GM12878 (cell line): Measurements from ENCODE around the gene MRGPRX3. TPM values are rescaled to one million over a fixed set of nuclear protein-coding genes. Genes with fewer than 3 reads are reported as not detected.

ENCODE experiments used
- ATAC-seq: fragments of 200-7000 bp; cut with Tn5 transposase; 3 replicates; pipeline ENCODE4 v1.9.1; 2020; ENCODE audit warnings: mild to moderate bottlenecking, moderate library complexity
- BruUV-seq: library from RNA; stranded (reverse); fragments of 400-500 nt; replicated peaks from 2 replicates; lab custom pipeline; 2021; lab: Mats Ljungman, UMichigan
- CTCF ChIA-PET: fragments of 300-600 bp; sonication (Branson Sonifier 250); formaldehyde crosslinking; extraction: SDS; loops from one replicate; lab custom pipeline; 2021; ENCODE audit warnings: inconsistent platforms; lab: Yijun Ruan, JAX
- POLR2A ChIA-PET: fragments of 350-600 bp; formaldehyde crosslinking; extraction: SDS; loops from one replicate; lab custom pipeline; 2021; ENCODE audit warnings: inconsistent platforms; lab: Charles Lee
- RAD21 ChIA-PET: fragments of 300-600 bp; sonication (Branson Sonifier 250); formaldehyde crosslinking; loops from one replicate; lab custom pipeline; 2023; ENCODE audit warnings: antibody characterized with exemption; ENCODE audit not compliant: unreplicated experiment; lab: Charles Lee
- SMC1A ChIA-PET: fragments of 300-600 bp; sonication (Branson Sonifier 250); formaldehyde crosslinking; loops from one replicate; lab custom pipeline; 2023; ENCODE audit not compliant: unreplicated experiment, uncharacterized antibody; lab: Charles Lee
- DNase-seq: peaks from one replicate; pipeline ENCODE4 v3.0.0-alpha.2; 2011; ENCODE audit warnings: low read depth, low spot score
- FAIRE-seq: peaks from 3 replicates; lab custom pipeline; 2011; peaks lifted over from hg19 to GRCh38; lab: Jason Lieb, UNC
- H2AFZ ChIP-seq: 2 replicates; pipeline ENCODE4 v1.6.0; 2011; ENCODE audit warnings: low read depth, low read length, control low read depth; ENCODE audit not compliant: control insufficient read depth
- H3K27ac ChIP-seq: 2 replicates; pipeline ENCODE4 v1.5.1; 2011; ENCODE audit warnings: control low read depth; ENCODE audit not compliant: control insufficient read depth, insufficient read depth
- H3K27me3 ChIP-seq, 2 experiments: replicated peaks in 1 of 2; 2 replicates each; pipeline versions ENCODE4 v1.6.0 to v1.6.1; 2011; ENCODE audit warnings: low read length in 1 of 2; ENCODE audit not compliant: control insufficient read depth in 2 of 2, insufficient read depth in 2 of 2
- H3K36me3 ChIP-seq, 2 experiments: 2 replicates each; pipeline ENCODE4 v1.5.1; 2011; ENCODE audit warnings: low read length in 1 of 2; ENCODE audit not compliant: control insufficient read depth in 2 of 2, insufficient read depth in 2 of 2
- H3K4me1 ChIP-seq: 2 replicates; pipeline ENCODE4 v1.6.1; 2011; ENCODE audit warnings: mild to moderate bottlenecking, low read length, moderate library complexity, mixed read lengths; ENCODE audit not compliant: control insufficient read depth, insufficient read depth
- H3K4me2 ChIP-seq: 2 replicates; pipeline ENCODE4 v1.6.0; 2011; ENCODE audit warnings: control low read depth; ENCODE audit not compliant: control insufficient read depth, insufficient read depth
- H3K4me3 ChIP-seq: fragments of 200-600 bp; sonication (generic); 2 replicates; pipeline ENCODE4 v1.5.1; 2016
- H3K79me2 ChIP-seq: 2 replicates; pipeline ENCODE4 v1.6.0; 2011; ENCODE audit warnings: low read length; ENCODE audit not compliant: control insufficient read depth, insufficient read depth
- H3K9ac ChIP-seq: 2 replicates; pipeline ENCODE4 v1.8.0; 2011; ENCODE audit warnings: low read length, control low read depth, mixed read lengths; ENCODE audit not compliant: control insufficient read depth, insufficient read depth
- H3K9me3 ChIP-seq: replicated peaks from 3 replicates; pipeline ENCODE4 v1.5.1; 2011; ENCODE audit warnings: mild to moderate bottlenecking, low read length; ENCODE audit not compliant: control insufficient read depth, insufficient read depth
- H4K20me1 ChIP-seq: 2 replicates; pipeline ENCODE4 v1.6.0; 2011; ENCODE audit not compliant: control insufficient read depth, insufficient read depth
- CEBPB ChIP-seq, 2 experiments: fragments of 150-350 bp in 1 of 2; IDR thresholded peaks; 2 replicates each; pipeline ENCODE4 v1.6.1; 2012 to 2014; ENCODE audit warnings: low read depth in 2 of 2, low read length in 2 of 2, borderline replicate concordance in 1 of 2, inconsistent platforms in 1 of 2
- EP300 ChIP-seq, 2 experiments: fragments of 150-350 bp in 1 of 2; IDR thresholded peaks; 2 replicates each; pipeline ENCODE4 v1.6.1; 2011 to 2012; ENCODE audit warnings: low read depth in 2 of 2, low read length in 2 of 2, borderline replicate concordance in 1 of 2, improper control_type of control experiment in 1 of 2, inconsistent platforms in 1 of 2; ENCODE audit not compliant: control insufficient read depth in 1 of 2
- ETV6 ChIP-seq, 2 experiments: fragments of 450-650 bp in 1 of 2; IDR thresholded peaks in 1 of 2; conservative IDR thresholded peaks in 1 of 2; 2 replicates each; pipeline ENCODE4 v1.6.1; 2014; ENCODE audit warnings: antibody characterized with exemption in 1 of 2, borderline replicate concordance in 1 of 2, low read depth in 1 of 2, mild to moderate bottlenecking in 1 of 2, moderate library complexity in 1 of 2
- MYB ChIP-seq: fragments of 150-350 bp; IDR thresholded peaks from 2 replicates; pipeline ENCODE4 v1.6.1; 2014; ENCODE audit warnings: mild to moderate bottlenecking, low read depth, low read length, borderline replicate concordance
- NFXL1 ChIP-seq: fragments of 450-650 bp; IDR thresholded peaks from 2 replicates; pipeline ENCODE4 v1.6.1; 2017; ENCODE audit warnings: antibody characterized with exemption, mild to moderate bottlenecking, borderline replicate concordance
- NR2F1 ChIP-seq: fragments of 450-650 bp; conservative IDR thresholded peaks from 2 replicates; pipeline ENCODE4 v1.6.1; 2017; ENCODE audit warnings: mild to moderate bottlenecking
- RCOR1 ChIP-seq: conservative IDR thresholded peaks from 2 replicates; pipeline ENCODE4 v1.6.1; 2012; ENCODE audit warnings: low read depth, low read length, improper control_type of control experiment
- TARDBP ChIP-seq: IDR thresholded peaks from 2 replicates; pipeline ENCODE4 v1.6.1; 2016; ENCODE audit warnings: borderline replicate concordance
- ZBED1 ChIP-seq: IDR thresholded peaks from 2 replicates; pipeline ENCODE4 v1.6.1; 2016; ENCODE audit warnings: borderline replicate concordance
- WGBS: methylation state at CpG from one replicate; pipeline ENCODE4 v1.1.6; 2016; ENCODE audit warnings: low lambda C conversion rate; ENCODE audit not compliant: insufficient replicate concordance, insufficient coverage; ENCODE audit errors: missing lambda C conversion rate; 5-methylcytosine and 5-hydroxymethylcytosine counted together
- in situ Hi-C: fragments of 300-500 bp; cut with MboI; formaldehyde crosslinking; loops from 9 replicates; pipeline ENCODE4 v1.14.3; 2018; ENCODE audit warnings: mixed read lengths
- intact Hi-C: fragments of 100-400 bp; cut with micrococcal nuclease; formaldehyde crosslinking; loops from one replicate; pipeline ENCODE4 v1.14.2; 2022; ENCODE audit not compliant: unreplicated experiment
- polyA plus RNA-seq, 11 experiments: library from polyadenylated mRNA; depleted of rRNA in 4 of 11; unstranded in 6 of 11; stranded (reverse) in 5 of 11; fragments of >200 nt; fragmentation: Nextera tagmentation in 4 of 11; fragmentation: Illumina TruSeq in 1 of 11; extraction: Ambion mirVana in 4 of 11; extraction: Trizol in 1 of 11; gene quantifications; 1 replicate in 1 of 11; 2 replicates in 10 of 11; pipeline versions ENCODE4 v1.2.1 to v1.2.3, GENCODE V29; 2011 to 2016; ENCODE audit warnings: inconsistent platforms in 2 of 11, missing spikeins in 2 of 11, low read depth in 1 of 11
- total RNA-seq, 4 experiments: library from RNA; depleted of rRNA in 3 of 4; stranded (reverse); fragments of >200 nt in 3 of 4; fragmentation: Illumina TruSeq in 1 of 4; extraction: Trizol in 1 of 4; gene quantifications; 2 replicates each; pipeline versions ENCODE4 v1.2.1 to v1.2.3, GENCODE V29; 2013 to 2021
- TF ChIP-seq, protein P1 (sequence below): IDR thresholded peaks from 2 replicates; pipeline ENCODE4 v1.6.1; 2012; ENCODE audit warnings: low read depth, low read length, improper control_type of control experiment
- TF ChIP-seq, protein P2 (sequence below), 3 experiments: IDR thresholded peaks in 2 of 3; conservative IDR thresholded peaks in 1 of 3; 2 replicates each; pipeline ENCODE4 v1.5.1; 2011; ENCODE audit warnings: low read depth in 3 of 3, low read length in 3 of 3, mild to moderate bottlenecking in 3 of 3, control low read depth in 2 of 3, moderate library complexity in 2 of 3, inconsistent platforms in 1 of 3, mixed read lengths in 1 of 3; ENCODE audit not compliant: control insufficient read depth in 2 of 3, insufficient read depth in 1 of 3; ENCODE audit errors: extremely low read depth in 1 of 3

MRGPRX3 gene
- total and polyA plus RNA-seq, 10 of the 15 experiments (the other 5 are each of a cell fraction or from before 2014, with no cell fraction given), result not detected

DNA sequence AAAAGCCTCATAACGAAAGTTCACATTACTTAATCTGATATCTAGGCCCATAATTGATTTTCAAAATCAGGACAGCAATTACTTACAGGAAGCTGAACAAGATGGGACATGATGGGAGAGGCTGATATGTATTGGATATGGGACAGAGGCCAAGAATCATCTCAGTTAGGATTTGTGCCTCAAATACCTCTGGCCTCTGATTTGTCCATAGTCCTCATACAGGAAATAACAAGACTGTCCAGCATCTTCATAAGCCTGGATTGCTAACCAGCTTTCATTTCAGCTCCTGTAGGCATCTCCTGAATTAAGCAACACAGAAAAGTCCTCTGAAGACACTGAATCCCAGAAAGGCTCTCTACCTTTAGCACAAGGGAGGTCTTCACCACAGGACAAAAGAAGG is 36.0 kb downstream of the MRGPRX3 start:
- Histone ChIP-seq H3K9ac (no peak overlapping the region), H3K4me3 (no peak overlapping the region), H3K4me1 (no peaks in the 10 kb centered on the region), H3K9me3 (no peaks in the 10 kb centered on the region), H3K27ac (no peak overlapping the region), H3K4me2 (no peak overlapping the region), H4K20me1 (no peaks in the 10 kb centered on the region), H3K36me3 (no peaks in the 10 kb centered on the region), H2AFZ (no peak overlapping the region)
- SMC1A ChIA-PET, result no interaction called here
- ATAC-seq (no peak), FAIRE-seq (no peak), DNase-seq (no peak)
- BruUV-seq, result no TSS peak
- POLR2A ChIA-PET, result no interaction called here
- in situ Hi-C loops, result no loop called here
- RAD21 ChIA-PET, result interaction anchor here (1.3 kb wide), 1 partner anchor 146 kb away, joined by 3 read pairs; no protein-coding TSS in a partner anchor
- CTCF ChIA-PET, result no interaction called here
- 4% methylated on average over 1 of the region's 1 CpG for WGBS
- no peak for TF ChIP-seq EP300 (IDR thresholded peaks at IDR 0.05; ENCODE audit: borderline replicate concordance in 1 of 2, control insufficient read depth in 1 of 2, low read depth in 2 of 2, low read length in 2 of 2)
- TF ChIP-seq TARDBP, result no peak
- TF ChIP-seq ZBED1, result no peak
- no peak for TF ChIP-seq MYB
- TF ChIP-seq CEBPB (IDR thresholded peaks at IDR 0.05; ENCODE audit: borderline replicate concordance in 1 of 2, low read depth in 2 of 2, low read length in 2 of 2), result no peak
- TF ChIP-seq, all 136 proteins: peak for 0
- no peaks in the 10 kb centered on the region for H3K27me3 ChIP-seq
- intact Hi-C loops, result no loop called here
- no peaks in the 10 kb centered on the region for H3K79me2 ChIP-seq

DNA sequence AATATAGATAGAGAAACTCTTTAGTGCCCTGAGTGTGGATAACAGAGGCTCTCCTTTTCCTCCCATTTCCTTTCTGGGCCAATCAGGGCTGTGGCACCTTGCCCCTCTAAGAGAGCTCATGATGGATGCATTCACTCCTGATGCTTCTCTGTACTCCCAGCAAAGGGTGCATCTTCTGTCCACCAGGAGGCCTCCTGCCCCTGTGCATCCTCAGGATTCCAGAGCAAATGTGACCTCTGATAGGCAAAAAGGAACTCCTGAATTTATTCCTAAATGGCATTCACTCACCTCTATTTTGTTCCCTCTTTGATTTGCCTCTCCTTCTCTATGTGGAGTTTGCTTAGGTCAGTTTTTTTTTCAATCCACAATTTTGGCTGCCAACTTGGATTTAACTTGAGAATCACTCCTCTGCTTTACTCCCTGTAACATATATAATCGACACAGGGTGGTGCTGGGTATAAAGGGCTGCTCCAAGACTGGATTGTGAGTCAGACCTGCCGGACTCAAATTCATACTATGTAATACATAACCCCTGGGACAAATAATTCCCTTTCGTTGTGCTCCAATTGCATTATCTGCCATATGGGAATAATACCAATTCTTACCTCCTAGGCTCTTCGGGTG is 39.1 kb downstream of the MRGPRX3 start:
- in situ Hi-C loops (no loop called here), intact Hi-C loops (no loop called here)
- Histone ChIP-seq H2AFZ (no peak overlapping the region), H3K9me3 (no peaks in the 10 kb centered on the region), H4K20me1 (no peaks in the 10 kb centered on the region), H3K9ac (no peak overlapping the region), H3K4me3 (no peak overlapping the region), H3K27me3 (no peaks in the 10 kb centered on the region; a peak in 1 of 4 replicates), H3K4me1 (no peaks in the 10 kb centered on the region), H3K79me2 (no peaks in the 10 kb centered on the region), H3K4me2 (no peak overlapping the region), H3K36me3 (no peaks in the 10 kb centered on the region), H3K27ac (no peak overlapping the region)
- ChIA-PET RAD21 (interaction anchor here (0.8 to 1.2 kb wide), 2 partner anchors 33 to 56 kb away, joined by 3 read pairs; no protein-coding TSS in a partner anchor), CTCF (interaction anchor here (0.8 to 1.9 kb wide), 4 partner anchors 13 to 560 kb away, joined by 3 to 8 read pairs (median 4); no protein-coding TSS in a partner anchor), SMC1A (interaction anchor here (1.0 kb wide), 1 partner anchor 13 kb away, joined by 3 read pairs; no protein-coding TSS in a partner anchor), POLR2A (no interaction called here)
- ATAC-seq (peak; percentile 79), FAIRE-seq (no peak), DNase-seq (no peak)
- 41% methylated on average over 4 of the region's 4 CpGs for WGBS
- no TSS peak for BruUV-seq
- TF ChIP-seq, protein P1, sequence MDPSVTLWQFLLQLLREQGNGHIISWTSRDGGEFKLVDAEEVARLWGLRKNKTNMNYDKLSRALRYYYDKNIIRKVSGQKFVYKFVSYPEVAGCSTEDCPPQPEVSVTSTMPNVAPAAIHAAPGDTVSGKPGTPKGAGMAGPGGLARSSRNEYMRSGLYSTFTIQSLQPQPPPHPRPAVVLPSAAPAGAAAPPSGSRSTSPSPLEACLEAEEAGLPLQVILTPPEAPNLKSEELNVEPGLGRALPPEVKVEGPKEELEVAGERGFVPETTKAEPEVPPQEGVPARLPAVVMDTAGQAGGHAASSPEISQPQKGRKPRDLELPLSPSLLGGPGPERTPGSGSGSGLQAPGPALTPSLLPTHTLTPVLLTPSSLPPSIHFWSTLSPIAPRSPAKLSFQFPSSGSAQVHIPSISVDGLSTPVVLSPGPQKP, result no peak
- TF ChIP-seq RCOR1, result no peak
- no peak for TF ChIP-seq NR2F1
- no peak for TF ChIP-seq NFXL1
- TF ChIP-seq, protein P2, sequence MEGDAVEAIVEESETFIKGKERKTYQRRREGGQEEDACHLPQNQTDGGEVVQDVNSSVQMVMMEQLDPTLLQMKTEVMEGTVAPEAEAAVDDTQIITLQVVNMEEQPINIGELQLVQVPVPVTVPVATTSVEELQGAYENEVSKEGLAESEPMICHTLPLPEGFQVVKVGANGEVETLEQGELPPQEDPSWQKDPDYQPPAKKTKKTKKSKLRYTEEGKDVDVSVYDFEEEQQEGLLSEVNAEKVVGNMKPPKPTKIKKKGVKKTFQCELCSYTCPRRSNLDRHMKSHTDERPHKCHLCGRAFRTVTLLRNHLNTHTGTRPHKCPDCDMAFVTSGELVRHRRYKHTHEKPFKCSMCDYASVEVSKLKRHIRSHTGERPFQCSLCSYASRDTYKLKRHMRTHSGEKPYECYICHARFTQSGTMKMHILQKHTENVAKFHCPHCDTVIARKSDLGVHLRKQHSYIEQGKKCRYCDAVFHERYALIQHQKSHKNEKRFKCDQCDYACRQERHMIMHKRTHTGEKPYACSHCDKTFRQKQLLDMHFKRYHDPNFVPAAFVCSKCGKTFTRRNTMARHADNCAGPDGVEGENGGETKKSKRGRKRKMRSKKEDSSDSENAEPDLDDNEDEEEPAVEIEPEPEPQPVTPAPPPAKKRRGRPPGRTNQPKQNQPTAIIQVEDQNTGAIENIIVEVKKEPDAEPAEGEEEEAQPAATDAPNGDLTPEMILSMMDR (IDR thresholded peaks at IDR 0.05 in 2 of 3, conservative IDR thresholded peaks at IDR 0.05 in 1 of 3; ENCODE audit: control insufficient read depth in 2 of 3, extremely low read depth in 1 of 3, insufficient read depth in 1 of 3, low read depth in 3 of 3, low read length in 3 of 3), result peak; percentile 59 to 76 (median 61)
- TF ChIP-seq ETV6 (conservative IDR thresholded peaks at IDR 0.05 in 1 of 2, IDR thresholded peaks at IDR 0.05 in 1 of 2; ENCODE audit: borderline replicate concordance in 1 of 2, low read depth in 1 of 2), result no peak
